C4-2B (cell line): ENCODE data around the gene UCKL1.

ENCODE experiments used
- H3K27ac ChIP-seq: fragments of 450-650 bp; 2 replicates; pipeline ENCODE4 v1.5.1; 2017
- CTCF ChIP-seq: fragments of 450-650 bp; conservative IDR thresholded peaks from 2 replicates; pipeline ENCODE4 v1.5.1; 2017; ENCODE audit warnings: mild to moderate bottlenecking
- ZFX ChIP-seq: fragments of 450-650 bp; IDR thresholded peaks from 2 replicates; pipeline ENCODE4 v1.6.1; 2017

The UCKL1 gene

GRCh38 chr20:63970714-63971431, 14.7 kb upstream of the UCKL1 start:
- TF ChIP-seq CTCF (no peak), ZFX (no peak)
- H3K27ac ChIP-seq: peak overlapping the region; percentile 81

GRCh38 chr20:63969838-63970713, 13.9 kb upstream of the UCKL1 start, which contains the start of gene ZNF512B:
ZNF512B (minus strand) TSS chr20:63969930; CDS start chr20:63967950, 1,980 bp downstream.
- H3K27ac ChIP-seq: peak within 1 kb of the TSS; percentile 81
- TF ChIP-seq ZFX (no peak), CTCF (no peak)

- TF ChIP-seq CTCF (no peak), ZFX (peak; percentile 85)
- H3K27ac ChIP-seq: peak overlapping the region; percentile 81
Observed at GRCh38 chr20:63968928-63969760, 12.9 kb upstream of the UCKL1 start.

GRCh38 chr20:63968136-63968927, 12.1 kb upstream of the UCKL1 start:
- TF ChIP-seq ZFX: no peak
- TF ChIP-seq CTCF: no peak
- H3K27ac ChIP-seq: peak overlapping the region; percentile 81

- TF ChIP-seq ZFX (no peak), CTCF (no peak)
- H3K27ac ChIP-seq: no peak overlapping the region
Observed at GRCh38 chr20:63967330-63968135, 11.3 kb upstream of the UCKL1 start.

GRCh38 chr20:63966944-63967322, 10.7 kb upstream of the UCKL1 start:
- TF ChIP-seq CTCF (no peak), ZFX (no peak)
- H3K27ac ChIP-seq: no peak overlapping the region
